ENCODE data around the gene TRIM22.
"Not testable (repeated sequence)": the region's sequence is repeated elsewhere in the genome, so short reads cannot be mapped to it uniquely, and the experiment has no call there.

TRIM22 gene

GRCh38 chr11:5691238-5691963, 1.8 kb downstream of the TRIM22 start:
- not testable (repeated sequence) for DNase-seq (ENCODE audit: low read depth)

- no peak for DNase-seq (ENCODE audit: low read depth)
These were observed 2.4 kb downstream of the TRIM22 start for GRCh38 chr11:5691964-5692361.

GRCh38 chr11:5694642-5695041, 5.1 kb downstream of the TRIM22 start:
- DNase-seq (ENCODE audit: low read depth), result no peak

- no peak for DNase-seq (ENCODE audit: low read depth)
These were observed 6.0 kb downstream of the TRIM22 start for GRCh38 chr11:5695580-5695979.

GRCh38 chr11:5696210-5696609, 6.6 kb downstream of the TRIM22 start:
- DNase-seq (ENCODE audit: low read depth), result no peak

- DNase-seq (ENCODE audit: low read depth), result no peak
These were observed 8.7 kb downstream of the TRIM22 start for GRCh38 chr11:5698281-5698680.

GRCh38 chr11:5700421-5701054, 10.9 kb downstream of the TRIM22 start:
- no peak for DNase-seq (ENCODE audit: low read depth)

- no peak for DNase-seq (ENCODE audit: low read depth)
These were observed 11.5 kb downstream of the TRIM22 start for GRCh38 chr11:5701055-5701577.

GRCh38 chr11:5703741-5704536, 14.3 kb downstream of the TRIM22 start:
- no peak for DNase-seq (ENCODE audit: low read depth)

GRCh38 chr11:5705688-5706087, 16.1 kb downstream of the TRIM22 start:
- no peak for DNase-seq (ENCODE audit: low read depth)

- no peak for DNase-seq (ENCODE audit: low read depth)
These were observed 22.9 kb downstream of the TRIM22 start for GRCh38 chr11:5712507-5712906.

- DNase-seq (ENCODE audit: low read depth), result no peak
These were observed 24.1 kb downstream of the TRIM22 start for GRCh38 chr11:5713695-5714094.

GRCh38 chr11:5716518-5716917, 26.9 kb downstream of the TRIM22 start:
- not testable (repeated sequence) for DNase-seq (ENCODE audit: low read depth)

- no peak for DNase-seq (ENCODE audit: low read depth)
These were observed 30.3 kb downstream of the TRIM22 start for GRCh38 chr11:5719703-5720495.

- DNase-seq (ENCODE audit: low read depth), result no peak
These were observed 33.0 kb downstream of the TRIM22 start for GRCh38 chr11:5722622-5723021.

- no peak for DNase-seq (ENCODE audit: low read depth)
These were observed 36.8 kb downstream of the TRIM22 start for GRCh38 chr11:5726351-5726750.

GRCh38 chr11:5727691-5728090, 38.1 kb downstream of the TRIM22 start:
- no peak for DNase-seq (ENCODE audit: low read depth)

GRCh38 chr11:5736396-5736795, 46.8 kb downstream of the TRIM22 start, which contains the start of gene OR56B1:
Gene OR56B1 (plus strand): TSS chr11:5736448. CDS start chr11:5736517, 69 bp downstream.
- no peak for DNase-seq (ENCODE audit: low read depth)

- no peak for DNase-seq (ENCODE audit: low read depth)
These were observed 47.5 kb downstream of the TRIM22 start for GRCh38 chr11:5737091-5737490.

- DNase-seq (ENCODE audit: low read depth), result no peak
These were observed 48.2 kb downstream of the TRIM22 start for GRCh38 chr11:5737670-5738392.

GRCh38 chr11:5738431-5738830, 48.8 kb downstream of the TRIM22 start:
- DNase-seq (ENCODE audit: low read depth), result no peak
